Measurements from ENCODE around the gene GCC1.

Gene GCC1

GRCh38 chr7:127535546-127536393 lies 49.6 kb downstream of the GCC1 start:
- no peak for DNase-seq

- DNase-seq: no peak
Observed at GRCh38 chr7:127534636-127535035, 50.8 kb downstream of the GCC1 start.

- no peak for DNase-seq
Observed at GRCh38 chr7:127532736-127533135, 52.7 kb downstream of the GCC1 start.

- DNase-seq: no peak
Observed at GRCh38 chr7:127532151-127532550, 53.2 kb downstream of the GCC1 start.
